GM19239 (cell line): Measurements from ENCODE around the gene SLC7A6.

ENCODE experiments used
- DNase-seq: peaks from one replicate; pipeline ENCODE4 v3.0.0; 2011; ENCODE audit warnings: low spot score; ENCODE audit not compliant: insufficient read length
- FAIRE-seq: peaks from 2 replicates; lab custom pipeline; 2011; peaks lifted over from hg19 to GRCh38; lab: Jason Lieb, UNC

Gene SLC7A6

DNA sequence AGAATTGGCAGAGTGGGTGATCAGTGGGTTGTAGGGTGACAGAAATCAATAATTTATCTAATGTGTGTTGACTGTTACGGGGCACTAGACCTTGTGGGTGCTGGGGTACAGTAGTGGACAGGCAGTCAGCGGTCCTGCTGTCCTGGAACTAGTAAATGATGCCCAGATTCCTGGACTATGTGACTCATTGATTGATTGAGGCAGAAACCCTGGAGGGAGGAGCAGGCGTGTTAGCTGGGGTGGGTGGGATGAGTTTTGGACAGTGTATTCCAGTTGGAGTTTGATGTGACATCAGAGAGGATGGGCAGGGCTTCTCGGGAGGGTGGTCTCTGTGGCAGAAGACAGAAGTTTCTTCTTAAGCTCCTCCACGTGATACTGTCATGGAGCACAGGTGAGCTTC, 70.8 kb downstream of the SLC7A6 start:
- FAIRE-seq: no peak

DNA sequence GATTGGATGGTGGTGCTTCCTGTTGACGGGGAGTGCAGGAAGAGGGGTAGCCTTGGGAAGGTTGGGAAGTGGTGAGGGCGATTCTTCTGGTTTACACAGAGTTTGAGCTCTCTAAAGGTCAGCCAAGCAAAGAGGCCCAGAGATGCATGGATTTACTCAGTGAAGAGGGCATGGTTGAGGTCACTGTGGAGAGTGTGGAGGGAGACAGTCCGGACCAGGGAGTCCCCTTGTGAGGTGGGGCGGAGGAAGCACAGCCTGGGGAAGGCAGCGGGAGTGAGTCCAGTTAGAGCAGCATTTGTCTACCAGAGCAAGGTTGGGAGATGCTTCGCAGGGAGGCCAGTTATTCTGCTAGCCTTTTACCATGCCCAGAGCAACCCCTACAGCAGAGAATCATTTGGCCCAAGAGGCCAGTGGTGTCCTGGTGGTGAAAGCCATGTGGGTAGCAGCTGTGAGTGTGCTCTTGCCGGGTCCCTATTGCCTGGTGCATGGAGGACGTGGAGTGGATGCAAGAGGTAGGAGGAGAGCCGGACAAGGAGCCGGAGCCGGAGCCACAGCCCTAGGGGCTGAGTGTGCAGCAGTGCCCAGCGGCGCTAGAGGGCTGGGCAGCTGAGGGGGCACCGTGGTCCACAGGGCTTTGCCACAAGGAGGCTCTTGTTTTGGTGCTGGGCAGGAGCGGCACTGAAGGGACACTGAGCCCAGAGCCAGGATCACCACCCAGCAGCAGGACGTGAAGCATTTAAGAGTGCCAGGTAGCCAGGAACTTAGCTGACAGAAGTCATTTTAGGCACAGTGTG, 74.2 kb downstream of the SLC7A6 start:
- DNase-seq: no peak
- FAIRE-seq: no peak

More for the DNA sequence above, 70.8 kb downstream of the SLC7A6 start:
- DNase-seq: no peak

DNA sequence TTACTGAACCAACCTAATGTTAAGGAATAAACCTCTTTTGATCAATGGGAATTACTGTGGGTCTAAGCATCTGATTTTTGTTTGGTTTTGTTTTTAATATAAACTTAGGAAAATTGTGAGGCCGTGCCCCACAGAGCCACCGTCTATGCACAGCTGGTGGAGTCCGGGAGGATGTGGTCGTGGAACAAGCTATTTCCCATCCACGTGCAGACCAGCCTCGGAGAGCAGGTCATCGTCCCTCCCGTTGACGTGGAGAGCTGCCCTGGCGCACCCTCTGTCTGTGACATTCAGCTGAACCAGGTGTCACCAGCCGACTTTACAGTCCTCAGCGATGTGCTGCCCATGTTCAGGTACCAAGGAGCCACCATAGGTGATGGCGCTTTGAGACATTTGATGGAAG, 74.9 kb downstream of the SLC7A6 start:
- FAIRE-seq (no peak), DNase-seq (no peak)

DNA sequence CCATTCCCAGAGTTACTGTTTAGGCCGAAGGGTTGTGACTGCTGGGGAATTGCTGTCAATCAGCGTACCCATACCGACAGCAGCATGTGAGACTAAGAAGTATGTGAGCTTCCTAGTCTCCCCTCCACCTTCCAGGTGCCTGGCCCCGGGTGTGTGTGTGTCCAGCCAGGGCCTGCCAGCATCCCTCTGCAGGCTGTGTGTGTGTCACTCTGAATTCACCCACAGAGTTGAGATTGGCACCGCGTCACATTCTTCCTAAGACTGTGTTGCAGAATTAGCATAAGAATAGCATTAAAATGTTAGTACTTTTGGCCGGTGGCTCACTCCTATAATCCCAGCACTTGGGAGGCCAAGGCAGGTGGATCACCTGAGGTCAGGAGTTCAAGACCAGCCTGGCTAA, 78.3 kb downstream of the SLC7A6 start:
- DNase-seq (no peak), FAIRE-seq (no peak)

DNA sequence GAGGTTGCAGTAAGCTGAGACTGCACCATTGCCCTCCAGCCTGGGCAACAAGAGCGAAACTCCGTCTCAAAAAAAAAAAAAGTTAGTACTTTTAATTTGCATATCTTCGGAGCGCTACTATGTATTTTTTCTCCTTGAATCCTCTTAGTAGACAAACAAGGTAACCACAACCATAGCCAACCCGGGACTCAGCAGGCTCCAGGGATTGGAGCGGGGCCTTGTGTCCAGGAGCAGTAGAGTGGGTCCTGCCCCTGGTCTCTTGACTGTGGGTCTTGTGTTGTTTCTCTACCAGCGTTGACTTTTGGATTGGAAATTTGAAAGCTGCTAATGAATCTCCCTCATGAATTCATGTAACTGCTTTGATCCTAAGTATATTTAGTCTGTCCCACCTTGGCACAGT, 78.8 kb downstream of the SLC7A6 start:
- no peak for FAIRE-seq
- no peak for DNase-seq

DNA sequence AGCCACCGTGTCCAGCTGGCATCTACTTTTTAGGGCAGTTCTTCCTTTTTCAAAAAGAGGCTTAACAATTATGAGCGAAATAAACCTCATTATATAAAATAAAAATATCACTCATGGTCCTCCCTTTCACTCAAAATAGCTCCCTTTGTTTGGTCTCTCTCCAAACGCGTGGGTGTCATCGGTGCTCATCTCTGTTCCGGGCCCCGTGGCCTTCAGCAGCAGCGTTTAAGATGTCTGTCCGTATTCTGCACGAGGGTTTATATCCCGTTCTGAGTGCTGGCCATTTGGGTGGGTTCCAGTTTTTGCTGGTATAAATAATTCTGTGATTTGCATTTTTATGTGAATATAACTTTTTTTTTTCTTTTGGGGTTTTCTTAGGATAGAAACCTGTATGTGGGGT, 79.9 kb downstream of the SLC7A6 start:
- DNase-seq: no peak
- FAIRE-seq: no peak

DNA sequence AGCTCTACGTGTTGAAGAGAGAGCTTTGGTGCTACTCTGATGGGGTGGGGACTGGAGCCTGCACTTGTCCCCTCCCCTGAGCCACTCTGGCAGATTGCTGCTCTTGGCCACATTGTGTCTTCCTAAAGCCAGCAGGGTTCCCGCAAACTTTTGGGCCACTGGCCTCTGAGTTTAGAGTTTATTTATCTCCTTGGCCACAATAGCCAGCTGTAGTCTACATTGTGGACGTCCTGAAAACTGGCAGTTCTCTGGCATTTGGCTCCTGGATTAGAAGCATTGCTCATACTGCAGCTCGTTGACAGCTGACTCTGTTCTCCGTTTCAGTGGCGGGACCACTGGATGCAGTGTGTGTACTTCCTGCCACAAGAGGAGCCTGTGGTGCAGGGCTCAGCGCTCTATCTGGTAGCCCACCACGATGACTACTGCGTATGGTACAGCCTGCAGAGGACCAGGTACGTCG, 81.1 kb downstream of the SLC7A6 start:
- no peak for DNase-seq
- no peak for FAIRE-seq

DNA sequence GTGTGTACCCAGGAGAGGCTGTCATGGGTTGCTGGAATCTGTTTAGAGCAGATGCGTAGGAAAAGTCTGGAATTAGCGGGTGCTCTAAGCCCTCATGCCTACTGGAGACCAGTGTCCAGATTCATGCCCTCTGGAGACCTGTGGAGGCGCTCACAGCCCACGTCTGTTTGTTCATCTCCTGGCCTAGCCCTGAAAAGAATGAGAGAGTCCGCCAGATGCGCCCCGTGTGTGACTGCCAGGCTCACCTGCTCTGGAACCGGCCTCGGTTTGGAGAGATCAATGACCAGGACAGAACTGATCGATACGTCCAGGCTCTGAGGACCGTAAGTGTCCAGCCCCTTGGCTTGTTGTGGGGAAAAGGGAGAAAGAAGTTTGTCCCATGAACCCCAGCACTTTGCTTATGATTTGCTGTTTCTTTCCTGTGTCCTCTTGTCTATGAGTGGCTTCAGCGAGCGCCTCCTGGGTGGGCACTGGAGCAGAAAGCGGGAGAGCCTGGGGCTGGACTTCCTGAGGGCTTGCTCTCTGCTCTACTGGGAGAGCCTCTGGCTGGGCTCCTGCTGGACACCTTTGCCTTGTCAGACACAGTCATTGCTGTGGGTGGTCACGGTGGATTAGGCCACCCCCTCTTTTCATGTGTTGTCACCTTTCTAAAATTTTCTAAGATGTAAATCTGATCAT, 81.8 kb downstream of the SLC7A6 start:
- no peak for DNase-seq
- no peak for FAIRE-seq

DNA sequence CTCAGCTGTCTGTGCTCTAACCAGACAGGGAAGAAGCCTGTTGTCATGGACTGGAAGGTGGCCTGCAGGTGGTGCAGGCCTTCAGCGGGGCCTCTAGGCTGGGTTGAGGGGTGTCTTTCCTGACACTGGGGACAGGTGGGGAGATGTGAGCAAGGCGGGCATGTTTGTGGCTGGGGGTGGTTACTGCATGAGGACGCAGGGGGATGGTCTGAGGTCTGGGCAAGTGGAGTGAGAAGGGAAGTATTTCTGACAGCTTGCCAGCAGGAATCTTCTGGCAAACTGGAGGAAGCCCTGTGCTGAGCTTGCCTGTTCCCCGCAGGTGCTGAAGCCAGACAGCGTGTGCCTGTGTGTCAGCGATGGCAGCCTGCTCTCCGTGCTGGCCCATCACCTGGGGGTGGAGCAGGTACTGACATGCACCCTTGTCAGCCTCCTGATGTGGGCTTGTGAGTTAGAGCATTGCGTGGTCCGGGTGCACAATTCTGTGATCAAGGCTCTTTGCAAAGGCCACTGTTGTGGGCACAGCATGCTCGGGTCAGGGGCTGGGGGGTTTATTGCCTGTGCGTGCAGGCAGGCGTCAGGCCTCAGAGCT, 82.7 kb downstream of the SLC7A6 start:
- DNase-seq (no peak), FAIRE-seq (no peak)

DNA sequence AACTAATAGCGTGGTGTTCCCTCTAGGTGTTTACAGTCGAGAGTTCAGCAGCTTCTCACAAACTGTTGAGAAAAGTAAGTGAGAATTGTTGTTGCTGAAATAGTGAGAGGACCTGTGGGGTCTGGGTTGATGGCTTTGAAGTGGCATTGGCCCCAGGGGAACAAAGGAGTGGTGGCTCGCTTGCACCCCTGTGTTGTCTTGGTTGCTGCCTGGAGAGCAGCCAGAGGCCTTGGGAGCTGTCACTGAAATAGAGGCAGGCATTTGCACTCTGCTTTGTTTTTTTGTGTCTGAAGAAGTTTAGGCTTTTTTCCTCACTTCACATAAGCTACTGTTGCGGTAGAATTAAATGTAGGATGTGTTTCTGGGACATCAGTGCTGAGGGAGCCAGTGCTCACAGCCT, 83.3 kb downstream of the SLC7A6 start:
- no peak for DNase-seq
- FAIRE-seq: no peak

DNA sequence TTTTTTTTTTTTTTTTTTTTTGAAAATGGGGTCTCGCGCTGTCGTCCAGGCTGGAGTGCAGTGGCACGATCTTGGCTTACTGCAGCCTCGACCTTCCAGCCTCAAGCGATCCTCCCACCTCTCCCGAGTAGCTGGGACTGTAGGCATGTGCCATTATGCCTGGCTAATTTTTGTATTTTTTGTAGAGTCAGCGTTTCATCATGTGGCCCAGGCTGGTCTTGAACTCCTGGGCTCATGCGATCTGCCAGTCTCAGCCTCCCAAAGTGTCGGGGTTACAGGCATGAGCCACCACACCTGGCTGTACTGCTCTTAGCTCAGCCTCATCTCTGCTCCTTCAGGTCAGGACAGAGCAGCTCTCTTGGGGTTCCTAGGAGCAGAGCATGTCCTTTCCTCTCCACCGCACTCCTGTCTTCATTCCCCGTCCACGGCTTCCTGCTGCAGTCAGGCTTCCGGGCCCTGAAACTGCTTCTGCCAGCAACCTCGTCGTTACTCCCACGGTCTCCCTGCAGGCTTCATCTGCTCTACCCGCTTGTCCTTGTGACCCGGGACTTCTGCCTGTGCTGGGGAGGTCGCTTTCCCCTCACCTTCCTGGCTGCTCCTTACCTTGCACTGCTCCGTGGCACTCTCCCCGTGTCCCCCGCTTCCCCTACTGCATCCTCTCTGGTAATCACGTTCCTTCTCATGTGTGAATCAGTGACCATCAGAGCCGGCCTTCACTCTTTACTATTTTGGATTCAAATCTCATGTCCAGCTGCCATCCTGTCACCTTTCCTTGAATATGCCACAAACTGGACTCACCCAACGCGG, 84.5 kb downstream of the SLC7A6 start:
- DNase-seq (no peak), FAIRE-seq (no peak)

DNA sequence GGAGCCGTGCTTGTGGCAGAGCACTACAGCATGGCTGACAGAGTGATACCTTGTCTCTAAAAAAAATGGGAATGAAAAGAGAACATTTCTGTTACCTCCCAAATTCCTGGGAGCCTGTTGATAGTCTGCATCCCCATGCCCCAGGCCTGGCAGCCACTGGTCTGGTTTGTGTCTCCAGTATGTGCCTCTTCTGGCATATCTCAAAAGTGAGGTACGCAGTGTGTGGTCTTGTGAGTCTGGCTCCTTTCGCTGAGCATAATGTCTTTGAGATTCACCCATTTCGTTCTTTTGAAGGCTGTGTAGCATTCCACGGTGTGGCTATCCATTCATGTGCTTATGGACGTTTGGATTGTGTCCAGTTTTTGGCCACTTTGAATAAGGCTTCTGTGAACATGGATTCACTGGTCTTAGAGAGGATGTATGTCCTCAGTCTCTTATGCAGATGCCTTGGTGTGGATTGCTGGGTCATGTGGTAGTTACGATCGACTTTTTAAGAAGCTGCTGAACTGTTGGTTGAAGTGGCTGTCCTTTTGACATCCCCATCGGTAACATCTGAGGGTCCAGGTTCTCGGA, 85.6 kb downstream of the SLC7A6 start:
- DNase-seq (no peak), FAIRE-seq (no peak)

DNA sequence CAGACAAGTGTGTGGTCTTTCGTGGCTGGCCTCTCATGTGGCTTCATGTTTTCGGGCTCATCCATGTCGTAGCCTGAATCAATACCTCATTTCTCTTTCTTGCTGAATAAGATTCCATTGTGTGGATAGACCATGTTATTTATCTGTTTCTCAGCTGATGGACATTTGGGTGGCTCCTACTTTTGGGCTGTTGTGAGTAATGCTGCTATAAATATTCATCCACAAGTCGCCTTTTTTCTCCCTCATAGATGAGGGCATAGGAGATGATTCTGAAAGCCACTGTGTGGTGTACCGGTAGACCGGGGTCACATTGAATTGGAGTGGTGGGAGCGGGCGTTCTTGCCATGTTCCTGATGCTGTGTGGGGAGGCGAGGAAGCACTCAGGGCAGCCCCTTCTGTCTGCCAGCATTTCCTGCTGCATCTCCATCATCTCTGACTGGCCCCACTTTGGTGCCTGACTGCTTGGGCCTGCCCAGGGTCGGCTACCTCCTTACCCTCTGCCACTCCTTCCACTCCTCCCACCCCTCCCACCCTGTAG, 86.6 kb downstream of the SLC7A6 start:
- no peak for FAIRE-seq

More for the DNA sequence above, 86.6 kb downstream of the SLC7A6 start:
- DNase-seq: no peak
